LNCaP clone FGC (cell line): ENCODE results near the gene IL17A.

Experiments used
- DNase-seq: peaks from one replicate; pipeline ENCODE4 v3.0.0-alpha.2; 2011; ENCODE audit warnings: low read depth
- H3K4me3 ChIP-seq: 2 replicates; pipeline ENCODE4 v1.5.1; 2011; ENCODE audit warnings: mild to moderate bottlenecking, low read depth, low read length, control low read depth
- CTCF ChIP-seq: IDR thresholded peaks from 2 replicates; pipeline ENCODE4 v1.5.1; 2012; ENCODE audit warnings: mild to moderate bottlenecking; ENCODE audit not compliant: control insufficient read depth, insufficient read depth; ENCODE audit errors: extremely low read depth

The IL17A gene

DNA sequence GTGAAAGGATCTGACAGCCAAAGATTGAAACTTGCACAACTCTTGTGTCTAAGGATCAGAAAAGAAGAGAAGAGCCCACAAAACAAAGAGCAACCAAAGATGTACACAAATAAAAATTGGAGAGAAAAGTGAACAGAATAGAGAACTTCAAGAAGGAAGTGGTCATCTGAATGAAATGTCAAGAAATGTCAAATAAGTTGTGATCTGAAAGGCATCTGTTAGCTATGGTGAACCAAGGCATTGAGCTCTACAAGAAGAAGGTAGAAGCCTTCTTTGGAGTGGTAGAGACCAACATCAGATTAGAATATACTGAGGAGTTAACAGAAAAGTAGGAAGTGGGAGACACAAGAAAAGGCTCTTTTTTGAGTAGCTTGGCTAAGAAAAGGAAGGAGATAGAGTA, 29.6 kb downstream of the IL17A start:
- DNase-seq, result no peak
- H3K4me3 ChIP-seq, result no peak overlapping the region
- no peak for TF ChIP-seq CTCF

DNA sequence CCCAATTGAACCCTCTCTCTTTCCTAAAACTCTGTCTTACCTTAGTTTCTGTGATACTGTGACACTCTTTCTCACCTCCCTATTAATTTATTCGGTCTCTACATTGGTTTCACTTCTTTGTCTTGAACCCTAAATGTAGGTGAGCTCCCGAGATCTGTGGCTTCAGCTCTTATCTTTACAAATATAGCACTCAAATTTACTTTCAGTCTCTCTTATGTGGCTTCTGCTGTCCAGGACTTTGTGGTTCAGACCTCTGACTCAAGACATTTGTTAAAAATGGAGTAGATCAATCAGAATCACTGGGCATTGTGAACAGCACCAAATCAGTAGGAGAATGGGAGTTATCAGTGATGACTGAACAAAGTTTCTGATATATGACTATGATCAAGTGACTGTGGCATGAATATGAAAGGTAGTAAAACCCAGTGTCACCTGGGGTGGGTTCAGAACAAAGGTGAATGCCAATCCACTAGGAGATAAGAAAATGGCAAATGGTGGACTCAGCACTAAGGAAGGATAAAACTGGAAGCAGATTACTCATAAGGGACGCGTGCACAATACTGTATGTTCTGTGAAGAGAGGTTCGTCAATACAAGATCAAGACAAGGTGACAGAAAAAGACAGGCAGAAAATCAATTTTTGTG, 30.9 kb downstream of the IL17A start:
- TF ChIP-seq CTCF, result no peak
- DNase-seq, result no peak
- H3K4me3 ChIP-seq, result no peak overlapping the region

DNA sequence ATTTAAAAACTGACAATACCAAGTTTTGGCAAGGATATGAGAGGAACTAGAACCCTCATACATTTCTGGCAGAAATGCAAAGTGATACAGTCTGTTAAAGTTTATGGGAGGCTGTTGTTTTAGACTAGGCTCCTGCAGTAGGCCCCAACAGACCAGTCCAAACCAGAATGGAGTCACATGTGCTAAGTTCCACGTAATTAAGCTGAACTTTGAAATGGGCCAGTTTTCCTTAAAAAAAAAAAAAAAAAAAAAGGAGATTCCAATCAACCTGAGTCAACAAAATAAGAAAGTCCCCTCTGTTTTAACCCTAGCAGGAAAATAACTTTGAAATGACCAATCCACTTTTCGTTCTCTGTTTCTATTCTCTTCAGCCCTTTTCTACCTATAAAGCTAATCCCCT, 31.6 kb downstream of the IL17A start:
- TF ChIP-seq CTCF, result no peak
- H3K4me3 ChIP-seq, result no peak overlapping the region
- no peak for DNase-seq

DNA sequence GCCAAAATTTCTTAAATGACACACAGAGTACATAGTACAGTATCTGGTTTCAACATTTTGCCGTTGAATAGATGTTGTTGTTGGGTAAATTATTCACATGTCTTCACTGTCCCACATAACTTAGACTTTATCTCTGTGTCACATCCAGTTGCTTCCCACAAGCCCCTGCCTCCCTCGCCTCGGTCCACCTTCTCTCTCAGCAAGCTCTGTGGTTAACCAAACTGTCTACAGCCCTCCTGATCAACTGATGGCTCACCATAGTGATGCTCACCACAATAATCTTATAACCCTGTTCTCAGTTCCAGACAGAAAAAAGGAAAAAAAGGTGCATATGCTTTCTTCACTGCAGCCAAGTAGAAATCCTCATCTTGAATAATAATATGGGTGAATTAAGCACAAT, 35.1 kb downstream of the IL17A start:
- no peak overlapping the region for H3K4me3 ChIP-seq
- no peak for TF ChIP-seq CTCF
- DNase-seq, result no peak

- no peak for DNase-seq
- TF ChIP-seq CTCF, result no peak
- H3K4me3 ChIP-seq, result no peak overlapping the region
These were observed 41.3 kb downstream of the IL17A start for GRCh38 chr6:52227495-52227894.

GRCh38 chr6:52230685-52231084, 44.5 kb downstream of the IL17A start:
- no peak overlapping the region for H3K4me3 ChIP-seq
- no peak for TF ChIP-seq CTCF
- DNase-seq, result no peak
